B cell (primary cell): Measurements from ENCODE around the gene FAM162A. TPM values are rescaled to one million over a fixed set of nuclear protein-coding genes. Genes with fewer than 3 reads are reported as not detected.

Experiments
- ATAC-seq: fragments of 200-7000 bp; cut with Tn5 transposase; one replicate; pipeline ENCODE4 v1.10.0; 2021; ENCODE audit warnings: low read depth, mild to moderate bottlenecking, moderate number of reproducible peaks, moderate library complexity
- CTCF ChIA-PET: fragments of 350-600 bp; sonication (Branson Sonifier 250); formaldehyde crosslinking; loops from one replicate; lab custom pipeline; 2021; ENCODE audit warnings: antibody characterized with exemption, inconsistent platforms; lab: Charles Lee
- POLR2A ChIA-PET: fragments of 350-600 bp; sonication (Branson Sonifier 250); formaldehyde crosslinking; loops from one replicate; lab custom pipeline; 2021; ENCODE audit warnings: antibody characterized with exemption; lab: Charles Lee
- DNase-seq: peaks from one replicate; pipeline ENCODE4 v3.0.0; 2013
- H2AFZ ChIP-seq: 2 replicates; pipeline ENCODE4 v1.6.1; 2012; ENCODE audit warnings: mild to moderate bottlenecking, low read depth, low read length; ENCODE audit not compliant: insufficient read depth, poor library complexity, severe bottlenecking
- H3K27ac ChIP-seq, 2 donors: 1 replicate in 1 of 2; 2 replicates in 1 of 2; pipeline ENCODE4 v1.5.1; 2012 to 2013; ENCODE audit warnings: low read length in 2 of 2, mild to moderate bottlenecking in 2 of 2, moderate library complexity in 1 of 2
- H3K27me3 ChIP-seq, 4 experiments: fragments of 200-600 bp in 1 of 4; sonication (generic) in 1 of 4; replicated peaks in 1 of 4; 1 replicate in 2 of 4; 2 replicates in 2 of 4; pipeline versions ENCODE4 v1.6.1 to v1.7.0; 2013 to 2016; ENCODE audit warnings: low read length in 3 of 4, mild to moderate bottlenecking in 2 of 4, mixed read lengths in 1 of 4, moderate library complexity in 1 of 4; ENCODE audit not compliant: insufficient read depth in 4 of 4, control insufficient read depth in 3 of 4; ENCODE audit errors: control extremely low read depth in 1 of 4
- H3K36me3 ChIP-seq, 2 experiments: replicated peaks in 1 of 2; 1 replicate in 1 of 2; 2 replicates in 1 of 2; pipeline versions ENCODE4 v1.6.1 to v1.7.1; 2013; ENCODE audit warnings: low read length in 1 of 2; ENCODE audit not compliant: insufficient read depth in 2 of 2, control insufficient read depth in 1 of 2; ENCODE audit errors: control extremely low read depth in 1 of 2, extremely low read depth in 1 of 2
- H3K4me1 ChIP-seq, 2 donors: fragments of 200-600 bp in 1 of 2; sonication (generic) in 1 of 2; 1 replicate in 1 of 2; 2 replicates in 1 of 2; pipeline versions ENCODE4 v1.5.1 to v1.6.1; 2013 to 2017; ENCODE audit warnings: low read length in 2 of 2; ENCODE audit not compliant: control insufficient read depth in 2 of 2, insufficient read depth in 2 of 2
- H3K4me2 ChIP-seq: replicated peaks from 2 replicates; pipeline ENCODE3; 2012; ENCODE audit warnings: mild to moderate bottlenecking, low read depth, low read length; ENCODE audit not compliant: poor library complexity, severe bottlenecking
- H3K4me3 ChIP-seq, 5 experiments: fragments of 200-600 bp in 1 of 5; sonication (generic) in 1 of 5; 1 replicate in 3 of 5; 2 replicates in 2 of 5; pipeline versions ENCODE4 v1.5.1 to v1.7.0; 2011 to 2016; ENCODE audit warnings: low read length in 4 of 5, mild to moderate bottlenecking in 4 of 5, low read depth in 2 of 5, control low read depth in 1 of 5, moderate library complexity in 1 of 5; ENCODE audit not compliant: insufficient read depth in 1 of 5; ENCODE audit errors: control extremely low read depth in 1 of 5, extremely low read depth in 1 of 5
- H3K79me2 ChIP-seq: fragments of 200-600 bp; sonication (generic); one replicate; pipeline ENCODE4 v1.6.0; 2016; ENCODE audit warnings: low read length; ENCODE audit not compliant: control insufficient read depth, insufficient read depth
- H3K9ac ChIP-seq: fragments of 200-600 bp; sonication (generic); 2 replicates; pipeline ENCODE4 v1.6.1; 2017; ENCODE audit warnings: mild to moderate bottlenecking, low read length, moderate library complexity
- H3K9me3 ChIP-seq, 3 donors: one replicate each; pipeline versions ENCODE4 v1.6.1 to v1.7.1; 2013; ENCODE audit warnings: low read length in 2 of 3; ENCODE audit not compliant: control insufficient read depth in 2 of 3, insufficient read depth in 1 of 3; ENCODE audit errors: control extremely low read depth in 1 of 3
- H4K20me1 ChIP-seq: 2 replicates; pipeline ENCODE4 v1.6.0; 2012; ENCODE audit warnings: mild to moderate bottlenecking, low read length; ENCODE audit not compliant: insufficient read depth, control insufficient read depth, poor library complexity, severe bottlenecking
- H3K27ac Mint-ChIP-seq: one replicate; pipeline ENCODE4 v1.8.0; 2021; ENCODE audit warnings: mixed read lengths
- H3K27me3 Mint-ChIP-seq: one replicate; pipeline ENCODE4 v1.8.0; 2021; ENCODE audit warnings: mixed read lengths
- H3K4me1 Mint-ChIP-seq: one replicate; pipeline ENCODE4 v1.8.0; 2021; ENCODE audit warnings: mixed read lengths
- H3K4me3 Mint-ChIP-seq: one replicate; pipeline ENCODE4 v1.8.0; 2021; ENCODE audit warnings: mixed read lengths
- H3K9me3 Mint-ChIP-seq: one replicate; pipeline ENCODE4 v1.8.0; 2022; ENCODE audit warnings: mixed read lengths; ENCODE audit not compliant: insufficient read depth
- EZH2 ChIP-seq: IDR thresholded peaks from 2 replicates; pipeline ENCODE4 v1.6.1; 2012; ENCODE audit warnings: borderline replicate concordance, low read depth, mild to moderate bottlenecking, moderate library complexity, low read length; ENCODE audit not compliant: insufficient read depth, poor library complexity, severe bottlenecking
- WGBS: methylation state at CpG from one replicate; pipeline ENCODE4 v1.1.5; 2013; ENCODE audit warnings: missing lambda C conversion rate; ENCODE audit not compliant: insufficient coverage; 5-methylcytosine and 5-hydroxymethylcytosine counted together
- intact Hi-C: fragments of 100-400 bp; cut with micrococcal nuclease; formaldehyde crosslinking; loops from one replicate; pipeline ENCODE4 v1.10.0; 2022
- polyA plus RNA-seq: library from polyadenylated mRNA; depleted of rRNA; stranded (reverse); fragments of >200 nt; gene quantifications from 2 replicates; pipeline ENCODE4 v1.2.3, GENCODE V29; 2012
- small RNA-seq: library from RNA; depleted of rRNA; stranded (forward); fragments of <200 nt; gene quantifications from one replicate; pipeline ENCODE3, GENCODE V24; 2012; ENCODE audit warnings: low replicate concordance, low read depth; ENCODE audit not compliant: insufficient read length
- total RNA-seq, 2 donors: library from RNA; stranded (reverse); fragments of 120-200 nt in 1 of 2; gene quantifications; 1 replicate in 1 of 2; 2 replicates in 1 of 2; pipeline versions ENCODE4 v1.2.3 to v1.2.4, GENCODE V29; 2013 to 2022
- TF ChIP-seq, protein P1 (sequence below): fragments of 200-600 bp; IDR thresholded peaks from one replicate; pipeline ENCODE4 v1.8.0; 2022; ENCODE audit warnings: antibody characterized with exemption, mild to moderate bottlenecking

FAM162A gene
- total and polyA plus RNA-seq, 2 donors (not counting 1 experiment from before 2014, with no cell fraction given), result 10.9 to 17.5 TPM

DNA sequence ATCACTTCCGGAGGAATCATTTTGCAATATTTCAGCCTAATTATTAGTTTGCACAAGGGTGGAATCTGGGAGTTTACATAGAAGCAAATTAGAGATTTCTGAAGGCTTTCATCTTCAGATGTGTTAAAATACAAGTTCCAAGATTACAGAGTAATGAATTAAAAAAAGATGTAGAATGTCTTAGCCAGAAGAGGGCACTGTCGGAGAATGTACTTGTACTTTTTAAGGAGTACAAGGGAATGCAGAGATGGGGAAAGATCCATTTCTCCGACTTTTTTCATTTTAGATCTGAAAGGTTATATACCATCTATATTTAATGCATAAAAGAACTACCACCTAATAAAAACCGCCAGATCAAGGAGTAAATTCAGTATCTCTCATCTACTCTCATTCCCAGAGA is 75.0 kb downstream of the FAM162A start:
- DNase-seq, result peak; percentile 19
- H3K4me2 ChIP-seq, result no peak overlapping the region
- Mint-ChIP-seq H3K27ac (no peak overlapping the region), H3K27me3 (no peaks in the 10 kb centered on the region), H3K9me3 (no peaks in the 10 kb centered on the region), H3K4me3 (no peak overlapping the region), H3K4me1 (no peaks in the 10 kb centered on the region)
- H3K27ac ChIP-seq, result no peak overlapping the region
- WGBS, result no CpG with 5 or more reads among the region's 4 CpGs
- no peaks in the 10 kb centered on the region for H4K20me1 ChIP-seq
- H3K9ac ChIP-seq, result no peak overlapping the region
- ChIA-PET CTCF (interaction anchor here (0.8 to 2.3 kb wide), 6 partner anchors 54 to 569 kb away, joined by 3 to 11 read pairs (median 4); partner anchors contain the start of genes KPNA1 and MIX23), POLR2A (no interaction called here)
- H3K27me3 ChIP-seq, result no peaks in the 10 kb centered on the region
- H3K9me3 ChIP-seq, result no peaks in the 10 kb centered on the region
- H3K4me1 ChIP-seq, result no peaks in the 10 kb centered on the region
- H2AFZ ChIP-seq, result no peak overlapping the region
- H3K79me2 ChIP-seq, result no peaks in the 10 kb centered on the region
- intact Hi-C loops, result loop anchor here (1.0 to 10.0 kb wide), 2 partner anchors 64 to 220 kb away; no protein-coding TSS in a partner anchor
- peaks cover 8 to 50% of the 10 kb centered on the region in 2 experiments for H3K36me3 ChIP-seq
- ATAC-seq, result no peak
- H3K4me3 ChIP-seq, result no peak overlapping the region
- TF ChIP-seq, protein P1, sequence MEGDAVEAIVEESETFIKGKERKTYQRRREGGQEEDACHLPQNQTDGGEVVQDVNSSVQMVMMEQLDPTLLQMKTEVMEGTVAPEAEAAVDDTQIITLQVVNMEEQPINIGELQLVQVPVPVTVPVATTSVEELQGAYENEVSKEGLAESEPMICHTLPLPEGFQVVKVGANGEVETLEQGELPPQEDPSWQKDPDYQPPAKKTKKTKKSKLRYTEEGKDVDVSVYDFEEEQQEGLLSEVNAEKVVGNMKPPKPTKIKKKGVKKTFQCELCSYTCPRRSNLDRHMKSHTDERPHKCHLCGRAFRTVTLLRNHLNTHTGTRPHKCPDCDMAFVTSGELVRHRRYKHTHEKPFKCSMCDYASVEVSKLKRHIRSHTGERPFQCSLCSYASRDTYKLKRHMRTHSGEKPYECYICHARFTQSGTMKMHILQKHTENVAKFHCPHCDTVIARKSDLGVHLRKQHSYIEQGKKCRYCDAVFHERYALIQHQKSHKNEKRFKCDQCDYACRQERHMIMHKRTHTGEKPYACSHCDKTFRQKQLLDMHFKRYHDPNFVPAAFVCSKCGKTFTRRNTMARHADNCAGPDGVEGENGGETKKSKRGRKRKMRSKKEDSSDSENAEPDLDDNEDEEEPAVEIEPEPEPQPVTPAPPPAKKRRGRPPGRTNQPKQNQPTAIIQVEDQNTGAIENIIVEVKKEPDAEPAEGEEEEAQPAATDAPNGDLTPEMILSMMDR, result peak; percentile 49
- no peak for TF ChIP-seq EZH2

DNA sequence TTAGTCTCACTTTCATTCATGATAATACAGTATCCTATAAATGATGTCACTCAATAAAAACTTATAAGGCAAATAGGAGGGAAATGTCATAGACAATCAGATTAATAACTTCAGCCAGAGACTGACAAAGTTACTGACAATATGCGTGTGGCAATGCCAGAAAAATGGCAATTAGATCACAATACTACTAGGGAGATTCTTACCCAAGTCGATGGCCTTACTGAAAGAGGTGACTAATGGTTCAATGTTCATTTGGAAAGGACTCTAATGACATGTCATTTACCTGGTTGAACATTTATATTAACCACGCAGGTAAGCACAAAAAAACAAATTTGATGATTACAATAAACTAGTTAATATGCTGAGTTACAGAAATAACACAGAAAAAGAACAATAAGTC is 77.8 kb downstream of the FAM162A start:
- Histone ChIP-seq H3K4me2 (no peak overlapping the region), H3K79me2 (no peaks in the 10 kb centered on the region), H3K27ac (no peak overlapping the region), H2AFZ (no peak overlapping the region), H3K9me3 (no peaks in the 10 kb centered on the region), H3K36me3 (peaks cover 7 to 45% of the 10 kb centered on the region in 2 experiments), H4K20me1 (no peaks in the 10 kb centered on the region), H3K4me3 (no peak overlapping the region), H3K4me1 (no peaks in the 10 kb centered on the region), H3K9ac (no peak overlapping the region), H3K27me3 (no peaks in the 10 kb centered on the region)
- no peaks in the 10 kb centered on the region for H3K4me1 Mint-ChIP-seq
- H3K4me3 Mint-ChIP-seq, result no peak overlapping the region
- ATAC-seq (no peak), DNase-seq (no peak)
- H3K27me3 Mint-ChIP-seq, result no peaks in the 10 kb centered on the region
- CTCF ChIA-PET, result no interaction called here
- H3K27ac Mint-ChIP-seq, result no peak overlapping the region
- no CpG with 5 or more reads among the region's 3 CpGs for WGBS
- no peaks in the 10 kb centered on the region for H3K9me3 Mint-ChIP-seq
- intact Hi-C loops, result no loop called here
- POLR2A ChIA-PET, result no interaction called here
- TF ChIP-seq, protein P1, result no peak
- TF ChIP-seq EZH2, result no peak

Small RNAs within 50 kb of the gene (small RNA-seq; reads per million reads assigned to genes)
- gene AC083798.1, result not detected

Other genes starting within 250 kb of the FAM162A start
- not detected in 2 replicates for gene CASR, start 200.5 kb upstream of the FAM162A start, total RNA-seq
- not detected in 2 replicates for gene CASR, start 200.5 kb upstream of the FAM162A start, polyA plus RNA-seq
- not detected in 2 replicates for gene CSTA, start 58.9 kb upstream of the FAM162A start, total RNA-seq
- 1.0 and 1.3 TPM in 2 replicates for gene CSTA, start 58.9 kb upstream of the FAM162A start, polyA plus RNA-seq
- 33.1 and 36.2 TPM in 2 replicates for gene MIX23, start 951 bp upstream of the FAM162A start, total RNA-seq
- gene MIX23, start 951 bp upstream of the FAM162A start, polyA plus RNA-seq, result 9.2 and 17.4 TPM in 2 replicates
- 11.6 and 12.3 TPM in 2 replicates for gene WDR5B, start 31.9 kb downstream of the FAM162A start, total RNA-seq
- gene WDR5B, start 31.9 kb downstream of the FAM162A start, polyA plus RNA-seq, result 3.5 and 4.6 TPM in 2 replicates
- 79.4 and 85.9 TPM in 2 replicates for gene KPNA1, start 130.8 kb downstream of the FAM162A start, total RNA-seq
- 14.9 and 15.2 TPM in 2 replicates for gene KPNA1, start 130.8 kb downstream of the FAM162A start, polyA plus RNA-seq
- 29.8 and 31.2 TPM in 2 replicates for gene PARP9, start 180.1 kb downstream of the FAM162A start, total RNA-seq
- gene PARP9, start 180.1 kb downstream of the FAM162A start, polyA plus RNA-seq, result 19.6 and 19.7 TPM in 2 replicates
- gene DTX3L, start 180.2 kb downstream of the FAM162A start, total RNA-seq, result 41.1 and 44.0 TPM in 2 replicates
- 7.3 and 8.1 TPM in 2 replicates for gene DTX3L, start 180.2 kb downstream of the FAM162A start, polyA plus RNA-seq
- gene PARP15, start 193.5 kb downstream of the FAM162A start, total RNA-seq, result 172 and 182 TPM in 2 replicates
- 307 and 489 TPM in 2 replicates for gene PARP15, start 193.5 kb downstream of the FAM162A start, polyA plus RNA-seq